Coronary artery (tissue), 2 donors: ENCODE measurements around the gene AS3MT.

Source experiments
- DNase-seq: peaks from one replicate; pipeline ENCODE4 v3.0.0-alpha.2; 2017; ENCODE audit warnings: low spot score
- H3K27ac ChIP-seq, 2 donors: fragments of 200-600 bp; sonication (generic); one replicate each; pipeline ENCODE4 v1.5.1; 2016 to 2019
- H3K4me3 ChIP-seq: fragments of 200-600 bp; sonication (generic); 2 replicates; pipeline ENCODE4 v1.5.1; 2016; ENCODE audit warnings: mild to moderate bottlenecking, moderate library complexity
- TF ChIP-seq, protein P1 (sequence below): fragments of 200-600 bp; sonication (generic); IDR thresholded peaks from one replicate; pipeline ENCODE4 v1.5.1; 2019; ENCODE audit warnings: antibody characterized with exemption

The AS3MT gene

DNA sequence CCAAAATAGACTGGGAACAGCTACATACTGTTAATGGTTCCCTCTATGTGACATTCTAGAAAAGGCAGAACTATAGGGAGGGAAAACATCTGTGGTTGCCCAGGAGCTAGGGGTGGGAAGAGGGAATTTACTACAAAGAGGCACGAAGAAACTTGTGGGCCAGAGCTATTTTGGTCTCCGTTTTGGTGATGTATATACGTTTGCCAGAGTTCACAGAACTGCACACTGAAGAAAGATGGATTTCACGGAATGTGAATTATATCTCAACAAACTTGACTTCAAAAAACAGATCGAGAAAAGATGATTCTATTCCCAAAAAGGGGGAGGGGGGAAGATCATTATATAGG, 386 bp upstream of the AS3MT start:
- DNase-seq: no peak
- TF ChIP-seq, protein P1, sequence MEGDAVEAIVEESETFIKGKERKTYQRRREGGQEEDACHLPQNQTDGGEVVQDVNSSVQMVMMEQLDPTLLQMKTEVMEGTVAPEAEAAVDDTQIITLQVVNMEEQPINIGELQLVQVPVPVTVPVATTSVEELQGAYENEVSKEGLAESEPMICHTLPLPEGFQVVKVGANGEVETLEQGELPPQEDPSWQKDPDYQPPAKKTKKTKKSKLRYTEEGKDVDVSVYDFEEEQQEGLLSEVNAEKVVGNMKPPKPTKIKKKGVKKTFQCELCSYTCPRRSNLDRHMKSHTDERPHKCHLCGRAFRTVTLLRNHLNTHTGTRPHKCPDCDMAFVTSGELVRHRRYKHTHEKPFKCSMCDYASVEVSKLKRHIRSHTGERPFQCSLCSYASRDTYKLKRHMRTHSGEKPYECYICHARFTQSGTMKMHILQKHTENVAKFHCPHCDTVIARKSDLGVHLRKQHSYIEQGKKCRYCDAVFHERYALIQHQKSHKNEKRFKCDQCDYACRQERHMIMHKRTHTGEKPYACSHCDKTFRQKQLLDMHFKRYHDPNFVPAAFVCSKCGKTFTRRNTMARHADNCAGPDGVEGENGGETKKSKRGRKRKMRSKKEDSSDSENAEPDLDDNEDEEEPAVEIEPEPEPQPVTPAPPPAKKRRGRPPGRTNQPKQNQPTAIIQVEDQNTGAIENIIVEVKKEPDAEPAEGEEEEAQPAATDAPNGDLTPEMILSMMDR: no peak
- Histone ChIP-seq H3K4me3 (peak overlapping the region; percentile 76), H3K27ac (peak overlapping the region; percentile 39 to 71)

DNA sequence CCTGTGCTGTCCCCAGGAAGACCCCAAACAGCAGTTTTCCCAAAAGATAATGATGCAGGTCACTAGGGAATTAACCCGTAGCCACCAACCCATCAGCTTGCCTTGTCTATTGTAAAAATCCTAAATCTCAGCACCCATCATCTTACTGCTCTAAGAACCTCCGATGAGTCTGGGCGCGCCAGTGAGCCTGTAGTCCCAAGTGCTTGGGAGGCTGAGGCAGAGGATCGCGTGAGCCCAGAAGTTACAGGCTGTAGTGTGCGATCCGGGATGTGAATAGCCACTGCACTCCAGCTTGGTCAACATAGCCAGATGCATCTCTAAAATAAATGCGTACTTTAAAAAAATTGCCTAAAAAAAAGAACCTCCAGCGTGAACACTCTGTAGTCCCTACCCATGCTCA, 951 bp downstream of the AS3MT start:
- Histone ChIP-seq H3K27ac (no peak overlapping the region), H3K4me3 (peak overlapping the region; percentile 76)
- TF ChIP-seq, protein P1: no peak
- DNase-seq: no peak

DNA sequence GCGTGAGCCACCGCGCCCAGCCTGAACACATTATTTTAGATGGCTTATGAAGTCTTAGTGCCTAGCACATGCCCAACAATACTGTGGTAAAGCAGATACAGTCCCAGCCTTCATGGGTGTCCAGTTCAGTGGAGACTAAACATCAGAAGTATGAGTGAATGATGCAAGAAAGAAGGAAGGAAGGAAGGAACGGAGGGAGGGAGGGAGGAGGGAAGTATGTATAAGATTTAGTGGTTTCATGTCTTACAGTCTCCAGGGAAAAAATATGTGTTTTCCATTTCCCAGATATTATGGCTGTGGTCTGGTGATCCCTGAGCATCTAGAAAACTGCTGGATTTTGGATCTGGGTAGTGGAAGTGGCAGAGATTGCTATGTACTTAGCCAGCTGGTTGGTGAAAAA, 2.9 kb downstream of the AS3MT start:
- TF ChIP-seq, protein P1: no peak
- DNase-seq: no peak
- Histone ChIP-seq H3K27ac (no peak overlapping the region), H3K4me3 (no peak overlapping the region)

DNA sequence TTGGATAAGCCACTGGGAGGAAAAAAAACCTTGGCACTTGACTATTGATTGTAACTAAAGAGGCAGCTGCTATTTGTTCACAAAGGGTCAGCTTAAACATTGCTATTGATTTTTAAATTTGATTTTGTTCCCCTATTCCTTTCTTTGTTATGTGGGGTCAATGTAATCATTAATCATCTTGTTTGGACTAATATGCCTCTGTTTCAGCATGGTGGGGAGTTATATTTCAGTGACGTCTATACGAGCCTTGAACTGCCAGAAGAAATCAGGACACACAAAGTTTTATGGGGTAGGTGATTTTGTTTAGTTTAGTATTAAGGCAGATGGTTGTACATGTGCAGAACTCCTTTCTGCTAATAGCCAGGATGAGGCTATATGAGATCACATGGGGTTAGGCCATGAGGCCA, 7.5 kb downstream of the AS3MT start:
- H3K4me3 ChIP-seq: no peak overlapping the region
- TF ChIP-seq, protein P1: no peak
- DNase-seq: no peak
- H3K27ac ChIP-seq: no peak overlapping the region

DNA sequence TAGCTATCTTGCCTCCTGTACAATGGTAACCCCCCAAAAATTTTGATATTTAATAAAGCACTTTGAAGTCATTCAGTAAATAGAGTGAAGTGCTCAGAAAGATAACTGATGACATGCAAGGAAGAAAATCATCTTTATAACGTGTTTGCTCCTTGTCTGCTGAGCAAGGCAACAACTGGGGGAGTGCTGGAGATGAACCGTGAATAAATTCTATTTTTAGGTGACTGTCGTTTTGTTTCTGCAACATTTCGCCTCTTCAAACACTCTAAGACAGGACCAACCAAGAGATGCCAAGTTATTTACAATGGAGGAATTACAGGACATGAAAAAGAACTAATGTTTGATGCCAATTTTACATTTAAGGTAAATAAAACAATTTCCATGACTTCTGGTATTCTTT, 9.4 kb downstream of the AS3MT start:
- no peak for DNase-seq
- H3K4me3 ChIP-seq: no peak overlapping the region
- TF ChIP-seq, protein P1: no peak
- no peak overlapping the region for H3K27ac ChIP-seq

DNA sequence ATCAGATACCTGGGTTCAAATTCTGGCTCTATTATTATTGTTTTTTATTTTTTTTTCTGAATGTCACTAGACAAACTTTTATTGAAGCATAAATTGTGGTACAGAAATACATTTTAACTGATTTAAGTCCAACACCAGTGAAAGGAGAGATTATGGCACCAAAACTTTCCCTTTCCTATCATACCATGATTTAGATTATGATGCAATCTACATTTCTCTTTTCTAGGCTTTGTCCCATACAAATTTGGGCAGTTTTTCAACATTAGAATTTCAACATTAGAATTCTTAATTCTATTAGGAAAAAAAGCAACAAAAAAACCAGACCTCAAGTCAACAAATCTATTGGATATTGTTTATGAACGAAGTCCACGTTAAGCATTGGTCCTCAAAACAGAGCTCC, 11.0 kb downstream of the AS3MT start:
- Histone ChIP-seq H3K4me3 (no peak overlapping the region), H3K27ac (no peak overlapping the region)
- TF ChIP-seq, protein P1: no peak
- DNase-seq: no peak

DNA sequence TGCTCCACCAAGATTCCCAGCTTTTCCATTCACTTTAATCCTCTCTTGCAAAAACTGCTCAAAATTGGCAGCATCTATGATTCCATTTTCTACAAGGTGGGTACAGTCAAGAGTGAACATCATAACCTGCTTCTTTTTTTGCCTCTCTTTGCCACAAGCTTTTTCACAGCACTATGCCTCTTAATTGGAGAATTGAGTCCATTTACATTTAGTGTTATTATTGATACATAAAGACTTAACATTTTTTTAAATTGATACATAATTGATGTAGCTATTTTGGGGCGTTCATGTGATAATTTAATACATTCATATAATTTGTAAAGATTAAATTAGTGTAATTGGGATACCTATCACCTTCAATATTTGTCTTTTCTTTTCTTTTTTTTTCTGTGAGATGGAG, 18.8 kb downstream of the AS3MT start:
- TF ChIP-seq, protein P1: no peak
- no peak for DNase-seq
- Histone ChIP-seq H3K27ac (no peak overlapping the region), H3K4me3 (no peak overlapping the region)
